GM23338 (cell line): ENCODE measurements around the gene ACADS. TPM values are rescaled to one million over a fixed set of nuclear protein-coding genes. Genes with fewer than 3 reads are reported as not detected.

Experiments
- ATAC-seq: fragments of 200-7000 bp; cut with Tn5 transposase; 3 replicates; pipeline ENCODE4 v1.9.1; 2020
- DNase-seq: peaks from one replicate; pipeline ENCODE4 v3.0.0-alpha.2; 2015; ENCODE audit warnings: low spot score
- H2AFZ ChIP-seq: fragments of 200-600 bp; sonication (generic); 2 replicates; pipeline ENCODE4 v1.8.0; 2016; ENCODE audit warnings: antibody characterized with exemption, mild to moderate bottlenecking, moderate library complexity
- H3F3A ChIP-seq: fragments of 200-600 bp; sonication (generic); replicated peaks from 2 replicates; pipeline ENCODE4 v1.8.0; 2017; ENCODE audit warnings: antibody characterized with exemption, mixed run types, low read depth
- H3K27ac ChIP-seq: fragments of 200-600 bp; sonication (generic); 2 replicates; pipeline ENCODE4 v1.6.1; 2016; ENCODE audit warnings: low read depth
- H3K27me3 ChIP-seq: fragments of 200-600 bp; sonication (generic); 2 replicates; pipeline ENCODE4 v1.8.0; 2016; ENCODE audit warnings: mild to moderate bottlenecking, mixed run types, moderate library complexity; ENCODE audit not compliant: insufficient read depth
- H3K36me3 ChIP-seq: fragments of 200-600 bp; sonication (generic); 2 replicates; pipeline ENCODE4 v1.8.0; 2016; ENCODE audit warnings: mild to moderate bottlenecking; ENCODE audit not compliant: insufficient read depth
- H3K4me1 ChIP-seq: fragments of 200-600 bp; sonication (generic); 2 replicates; pipeline ENCODE4 v1.8.0; 2016; ENCODE audit warnings: mild to moderate bottlenecking, moderate library complexity; ENCODE audit not compliant: insufficient read depth
- H3K4me2 ChIP-seq: fragments of 200-600 bp; sonication (generic); 2 replicates; pipeline ENCODE4 v1.7.1; 2017; ENCODE audit warnings: mixed run types
- H3K4me3 ChIP-seq: fragments of 200-600 bp; sonication (generic); 2 replicates; pipeline ENCODE4 v1.6.1; 2016; ENCODE audit warnings: mixed run types
- H3K79me2 ChIP-seq: fragments of 200-600 bp; sonication (generic); replicated peaks from 2 replicates; pipeline ENCODE4 v1.8.0; 2017; ENCODE audit warnings: mild to moderate bottlenecking; ENCODE audit not compliant: insufficient read depth
- H3K9me2 ChIP-seq: fragments of 200-600 bp; sonication (generic); 2 replicates; pipeline ENCODE4 v1.8.0; 2017; ENCODE audit not compliant: insufficient read depth
- H4K20me1 ChIP-seq: fragments of 200-600 bp; sonication (generic); replicated peaks from 2 replicates; pipeline ENCODE4 v1.8.0; 2017; ENCODE audit warnings: mild to moderate bottlenecking; ENCODE audit not compliant: insufficient read depth
- H3K27ac Mint-ChIP-seq: 2 replicates; pipeline ENCODE4 v1.8.0; 2020; ENCODE audit warnings: inconsistent platforms, mild to moderate bottlenecking, moderate library complexity, mixed read lengths
- H3K27me3 Mint-ChIP-seq: 3 replicates; pipeline ENCODE4 v1.8.0; 2022; ENCODE audit warnings: low read depth, mild to moderate bottlenecking, moderate library complexity, mixed read lengths, inconsistent platforms; ENCODE audit not compliant: insufficient read depth, poor library complexity
- H3K36me3 Mint-ChIP-seq: 3 replicates; pipeline ENCODE4 v1.8.0; 2021; ENCODE audit warnings: low read depth, mild to moderate bottlenecking, inconsistent platforms, moderate library complexity, mixed read lengths
- H3K4me1 Mint-ChIP-seq: 3 replicates; pipeline ENCODE4 v1.8.0; 2020; ENCODE audit warnings: mild to moderate bottlenecking, inconsistent platforms, mixed read lengths
- H3K4me3 Mint-ChIP-seq: 3 replicates; pipeline ENCODE4 v1.8.0; 2021; ENCODE audit warnings: moderate library complexity, mild to moderate bottlenecking, inconsistent platforms, mixed read lengths
- H3K9me3 Mint-ChIP-seq: 3 replicates; pipeline ENCODE4 v1.8.0; 2020; ENCODE audit warnings: moderate library complexity, mild to moderate bottlenecking, inconsistent platforms, mixed read lengths
- EZH2 ChIP-seq: fragments of 200-600 bp; sonication (generic); IDR thresholded peaks from one replicate; pipeline ENCODE4 v1.8.0; 2017; ENCODE audit warnings: antibody characterized with exemption, mild to moderate bottlenecking, low read depth; ENCODE audit not compliant: unreplicated experiment
- JUNB ChIP-seq: IDR thresholded peaks from one replicate; pipeline ENCODE4 v1.6.1; 2016; ENCODE audit warnings: antibody characterized with exemption; ENCODE audit not compliant: unreplicated experiment
- NANOG ChIP-seq: IDR thresholded peaks from 2 replicates; pipeline ENCODE4 v1.6.1; 2016; ENCODE audit warnings: antibody characterized with exemption, borderline replicate concordance
- POLR2AphosphoS5 ChIP-seq: IDR thresholded peaks from 2 replicates; pipeline ENCODE4 v1.6.1; 2016; ENCODE audit warnings: antibody characterized with exemption, low read depth
- STAT1 ChIP-seq: IDR thresholded peaks from one replicate; pipeline ENCODE4 v1.6.1; 2016; ENCODE audit warnings: antibody characterized with exemption; ENCODE audit not compliant: unreplicated experiment
- ZNF114 ChIP-seq: fragments of 250-450 bp; sonication (Bioruptor Pico); IDR thresholded peaks from 2 replicates; pipeline ENCODE4 v1.5.0; 2020; ENCODE audit warnings: mild to moderate bottlenecking, moderate library complexity
- ZNF331 ChIP-seq: fragments of 250-450 bp; sonication (Bioruptor Pico); IDR thresholded peaks from 2 replicates; pipeline ENCODE4 v1.5.0; 2020; ENCODE audit warnings: low read depth, mild to moderate bottlenecking, moderate library complexity
- ZNF462 ChIP-seq: fragments of 250-450 bp; sonication (Bioruptor Pico); IDR thresholded peaks from 2 replicates; pipeline ENCODE4 v1.5.0; 2020; ENCODE audit warnings: mild to moderate bottlenecking, moderate library complexity
- polyA plus RNA-seq: library from polyadenylated mRNA; unstranded; fragments of >200 nt; fragmentation: Nextera tagmentation; extraction: Ambion mirVana; gene quantifications from 2 replicates; pipeline ENCODE4 v1.2.1, GENCODE V29; 2016
- total RNA-seq: library from RNA; depleted of rRNA; stranded (reverse); fragments of >200 nt; shearing (Covaris generic); gene quantifications from 2 replicates; pipeline ENCODE4 v1.2.3, GENCODE V29; 2014
- TF ChIP-seq, protein P1 (sequence below): IDR thresholded peaks from one replicate; pipeline ENCODE4 v1.6.1; 2018; ENCODE audit warnings: antibody characterized with exemption; ENCODE audit not compliant: unreplicated experiment

The ACADS gene
- total and polyA plus RNA-seq, 2 experiments from 2014 or later, result 3.1 to 5.7 TPM

DNA sequence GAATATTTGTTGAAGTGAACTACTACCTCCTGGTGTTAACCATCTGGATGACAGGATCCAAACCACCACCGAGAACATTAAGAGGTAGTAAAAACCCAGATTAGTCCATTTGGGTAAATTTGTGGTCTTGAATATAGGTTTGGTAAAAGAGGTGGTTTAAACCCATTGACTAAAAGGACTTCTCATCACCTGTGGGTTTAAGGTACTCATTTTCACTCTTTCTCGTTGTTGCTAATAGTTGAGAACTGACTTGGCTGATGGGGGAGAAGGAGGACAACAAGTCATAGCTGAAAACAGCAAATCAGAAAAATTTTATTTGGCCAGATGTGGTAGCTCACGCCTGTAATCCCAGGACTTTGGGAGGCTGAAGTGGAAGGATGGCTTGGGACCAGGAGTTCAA lies 59.2 kb downstream of the ACADS start (continued):
- TF ChIP-seq ZNF462 (no peak), EZH2 (no peak), POLR2AphosphoS5 (no peak), ZNF331 (no peak), NANOG (no peak), ZNF114 (no peak)

GRCh38 chr12:120787889-120788288 lies 62.3 kb downstream of the ACADS start:
- no peaks in the 10 kb centered on the region; the same call in 2 of the 3 replicates for H3K36me3 Mint-ChIP-seq
- Histone ChIP-seq H3F3A (no peaks in the 10 kb centered on the region), H3K4me2 (no peak overlapping the region), H3K36me3 (0 out of 2 replicates have a peak, but pooled peaks cover 4% of the 10 kb centered on the region), H3K27me3 (no peaks in the 10 kb centered on the region), H3K4me1 (no peaks in the 10 kb centered on the region), H3K9me2 (no peaks in the 10 kb centered on the region), H4K20me1 (no peaks in the 10 kb centered on the region; the same call in 1 of the 2 replicates), H3K27ac (no peak overlapping the region), H2AFZ (no peak overlapping the region), H3K4me3 (no peak overlapping the region), H3K79me2 (no peaks in the 10 kb centered on the region)
- H3K27ac Mint-ChIP-seq, result no peak overlapping the region
- H3K4me1 Mint-ChIP-seq, result no peaks in the 10 kb centered on the region
- H3K9me3 Mint-ChIP-seq, result no peaks in the 10 kb centered on the region
- H3K4me3 Mint-ChIP-seq, result no peak overlapping the region
- ATAC-seq (no peak), DNase-seq (no peak)
- H3K27me3 Mint-ChIP-seq, result no peaks in the 10 kb centered on the region
- TF ChIP-seq, protein P1, sequence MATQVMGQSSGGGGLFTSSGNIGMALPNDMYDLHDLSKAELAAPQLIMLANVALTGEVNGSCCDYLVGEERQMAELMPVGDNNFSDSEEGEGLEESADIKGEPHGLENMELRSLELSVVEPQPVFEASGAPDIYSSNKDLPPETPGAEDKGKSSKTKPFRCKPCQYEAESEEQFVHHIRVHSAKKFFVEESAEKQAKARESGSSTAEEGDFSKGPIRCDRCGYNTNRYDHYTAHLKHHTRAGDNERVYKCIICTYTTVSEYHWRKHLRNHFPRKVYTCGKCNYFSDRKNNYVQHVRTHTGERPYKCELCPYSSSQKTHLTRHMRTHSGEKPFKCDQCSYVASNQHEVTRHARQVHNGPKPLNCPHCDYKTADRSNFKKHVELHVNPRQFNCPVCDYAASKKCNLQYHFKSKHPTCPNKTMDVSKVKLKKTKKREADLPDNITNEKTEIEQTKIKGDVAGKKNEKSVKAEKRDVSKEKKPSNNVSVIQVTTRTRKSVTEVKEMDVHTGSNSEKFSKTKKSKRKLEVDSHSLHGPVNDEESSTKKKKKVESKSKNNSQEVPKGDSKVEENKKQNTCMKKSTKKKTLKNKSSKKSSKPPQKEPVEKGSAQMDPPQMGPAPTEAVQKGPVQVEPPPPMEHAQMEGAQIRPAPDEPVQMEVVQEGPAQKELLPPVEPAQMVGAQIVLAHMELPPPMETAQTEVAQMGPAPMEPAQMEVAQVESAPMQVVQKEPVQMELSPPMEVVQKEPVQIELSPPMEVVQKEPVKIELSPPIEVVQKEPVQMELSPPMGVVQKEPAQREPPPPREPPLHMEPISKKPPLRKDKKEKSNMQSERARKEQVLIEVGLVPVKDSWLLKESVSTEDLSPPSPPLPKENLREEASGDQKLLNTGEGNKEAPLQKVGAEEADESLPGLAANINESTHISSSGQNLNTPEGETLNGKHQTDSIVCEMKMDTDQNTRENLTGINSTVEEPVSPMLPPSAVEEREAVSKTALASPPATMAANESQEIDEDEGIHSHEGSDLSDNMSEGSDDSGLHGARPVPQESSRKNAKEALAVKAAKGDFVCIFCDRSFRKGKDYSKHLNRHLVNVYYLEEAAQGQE, result no peak
- TF ChIP-seq JUNB (no peak), STAT1 (no peak), ZNF331 (no peak)
